MCF 10A (cell line): ENCODE data around the gene RASGEF1C. TPM values are rescaled to one million over a fixed set of nuclear protein-coding genes. Genes with fewer than 3 reads are reported as not detected.
A peak's percentile ranks its signal among the peaks of the same experiment; 100 is the strongest.

Source experiments
- BruUV-seq: library from RNA; stranded (reverse); fragments of 400-500 nt; replicated peaks from 2 replicates; lab custom pipeline; 2021; lab: Mats Ljungman, UMichigan
- CTCF ChIA-PET: fragments of 300-600 bp; sonication (Branson Sonifier 250); formaldehyde crosslinking; extraction: SDS; loops from one replicate; lab custom pipeline; 2021; ENCODE audit warnings: antibody characterized with exemption, inconsistent platforms; lab: Yijun Ruan, JAX
- POLR2A ChIA-PET: fragments of 300-600, 350-650 bp; sonication (Branson Sonifier 250); formaldehyde crosslinking; extraction: SDS; loops from one replicate; lab custom pipeline; 2020; ENCODE audit warnings: antibody characterized with exemption, inconsistent platforms; lab: Yijun Ruan, JAX
- DNase-seq: peaks from one replicate; pipeline ENCODE4 v3.0.0-alpha.2; 2018; ENCODE audit not compliant: unreplicated experiment
- H3K27ac Mint-ChIP-seq: one replicate; pipeline ENCODE4 v1.8.0; 2022; ENCODE audit warnings: mild to moderate bottlenecking, low read depth, mixed read lengths; ENCODE audit not compliant: unreplicated experiment
- H3K27me3 Mint-ChIP-seq: one replicate; pipeline ENCODE4 v1.8.0; 2022; ENCODE audit warnings: mixed read lengths; ENCODE audit not compliant: insufficient read depth, unreplicated experiment
- H3K36me3 Mint-ChIP-seq: one replicate; pipeline ENCODE4 v1.8.0; 2022; ENCODE audit warnings: mild to moderate bottlenecking, moderate library complexity, mixed read lengths; ENCODE audit not compliant: insufficient read depth, unreplicated experiment
- H3K4me1 Mint-ChIP-seq: one replicate; pipeline ENCODE4 v1.8.0; 2022; ENCODE audit warnings: mixed read lengths; ENCODE audit not compliant: insufficient read depth, unreplicated experiment
- H3K4me3 Mint-ChIP-seq: one replicate; pipeline ENCODE4 v1.8.0; 2022; ENCODE audit warnings: mild to moderate bottlenecking, moderate library complexity, mixed read lengths; ENCODE audit not compliant: unreplicated experiment
- H3K9me3 Mint-ChIP-seq: one replicate; pipeline ENCODE4 v1.8.0; 2022; ENCODE audit warnings: mixed read lengths; ENCODE audit not compliant: unreplicated experiment
- intact Hi-C: fragments of 100-400 bp; cut with micrococcal nuclease; formaldehyde crosslinking; loops from 2 replicates; pipeline ENCODE4 v1.14.1; 2022
- total RNA-seq: library from RNA; stranded (reverse); gene quantifications from 2 replicates; pipeline ENCODE4 v1.2.3, GENCODE V29; 2022
- TF ChIP-seq, protein P1 (sequence below): fragments of 200-600 bp; IDR thresholded peaks from one replicate; pipeline ENCODE4 v1.8.0; 2022; ENCODE audit warnings: antibody characterized with exemption, mild to moderate bottlenecking; ENCODE audit not compliant: unreplicated experiment

The RASGEF1C gene
- total RNA-seq, 1 experiment from 2014 or later, result not detected

DNA sequence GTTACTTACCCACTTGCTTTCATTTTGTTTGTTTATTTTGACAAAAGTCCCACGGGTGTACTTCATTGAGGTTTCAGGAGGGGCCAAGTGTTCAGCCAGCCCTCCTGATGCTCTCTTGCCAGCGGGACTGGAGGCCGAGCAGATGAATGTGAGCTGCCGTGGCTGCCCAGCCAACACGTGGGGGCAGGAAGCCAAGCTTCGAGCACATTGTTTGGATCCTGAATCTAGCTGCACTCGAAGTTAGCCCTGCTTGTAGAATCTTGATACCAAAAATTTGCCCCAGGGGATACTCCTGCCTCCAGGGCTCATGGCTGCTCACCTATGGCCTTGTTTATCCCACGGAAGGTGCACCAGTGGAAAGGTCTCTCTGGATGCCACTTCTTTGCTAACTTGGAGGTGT, 49.3 kb downstream of the RASGEF1C start:
- POLR2A ChIA-PET, result interaction anchor here (0.6 to 0.7 kb wide), 2 partner anchors 14 to 96 kb away, joined by 3 read pairs; no protein-coding TSS in a partner anchor
- Mint-ChIP-seq H3K4me3 (no peak overlapping the region), H3K4me1 (no peaks in the 10 kb centered on the region), H3K9me3 (no peaks in the 10 kb centered on the region), H3K27me3 (peaks cover 61% of the 10 kb centered on the region), H3K27ac (no peak overlapping the region), H3K36me3 (no peaks in the 10 kb centered on the region)
- CTCF ChIA-PET, result no interaction called here
- TF ChIP-seq, protein P1, sequence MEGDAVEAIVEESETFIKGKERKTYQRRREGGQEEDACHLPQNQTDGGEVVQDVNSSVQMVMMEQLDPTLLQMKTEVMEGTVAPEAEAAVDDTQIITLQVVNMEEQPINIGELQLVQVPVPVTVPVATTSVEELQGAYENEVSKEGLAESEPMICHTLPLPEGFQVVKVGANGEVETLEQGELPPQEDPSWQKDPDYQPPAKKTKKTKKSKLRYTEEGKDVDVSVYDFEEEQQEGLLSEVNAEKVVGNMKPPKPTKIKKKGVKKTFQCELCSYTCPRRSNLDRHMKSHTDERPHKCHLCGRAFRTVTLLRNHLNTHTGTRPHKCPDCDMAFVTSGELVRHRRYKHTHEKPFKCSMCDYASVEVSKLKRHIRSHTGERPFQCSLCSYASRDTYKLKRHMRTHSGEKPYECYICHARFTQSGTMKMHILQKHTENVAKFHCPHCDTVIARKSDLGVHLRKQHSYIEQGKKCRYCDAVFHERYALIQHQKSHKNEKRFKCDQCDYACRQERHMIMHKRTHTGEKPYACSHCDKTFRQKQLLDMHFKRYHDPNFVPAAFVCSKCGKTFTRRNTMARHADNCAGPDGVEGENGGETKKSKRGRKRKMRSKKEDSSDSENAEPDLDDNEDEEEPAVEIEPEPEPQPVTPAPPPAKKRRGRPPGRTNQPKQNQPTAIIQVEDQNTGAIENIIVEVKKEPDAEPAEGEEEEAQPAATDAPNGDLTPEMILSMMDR, result no peak
- DNase-seq, result peak; percentile 14
- no TSS peak for BruUV-seq
- intact Hi-C loops, result no loop called here

DNA sequence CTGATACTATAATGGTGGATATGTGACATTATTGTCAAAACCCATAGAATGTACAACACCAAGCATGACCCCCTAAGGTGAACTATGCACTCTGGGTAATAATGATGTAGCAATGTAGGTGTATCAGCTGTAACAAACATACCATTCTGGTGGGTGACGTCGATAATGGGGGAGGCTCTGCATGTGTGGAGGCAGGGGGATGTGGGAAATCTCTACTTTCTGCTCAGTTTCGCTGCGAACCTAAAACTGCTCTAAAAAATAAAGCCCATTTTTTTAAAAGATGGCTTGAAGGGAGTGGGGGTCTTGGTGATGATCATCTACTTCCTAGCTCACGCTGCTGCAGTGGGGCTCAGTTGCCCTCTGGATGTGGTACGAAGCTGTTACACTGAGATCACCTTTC, 51.1 kb downstream of the RASGEF1C start:
- intact Hi-C loops, result no loop called here
- H3K9me3 Mint-ChIP-seq, result no peaks in the 10 kb centered on the region
- H3K4me3 Mint-ChIP-seq, result no peak overlapping the region
- no peaks in the 10 kb centered on the region for H3K36me3 Mint-ChIP-seq
- H3K27me3 Mint-ChIP-seq, result peaks cover 42% of the 10 kb centered on the region
- no peak overlapping the region for H3K27ac Mint-ChIP-seq
- BruUV-seq, result no TSS peak
- DNase-seq, result no peak
- ChIA-PET POLR2A (no interaction called here), CTCF (interaction anchor here (0.9 to 1.1 kb wide), 2 partner anchors 31 kb away, joined by 3 to 4 read pairs; no protein-coding TSS in a partner anchor)
- TF ChIP-seq, protein P1, result no peak
- no peaks in the 10 kb centered on the region for H3K4me1 Mint-ChIP-seq

DNA sequence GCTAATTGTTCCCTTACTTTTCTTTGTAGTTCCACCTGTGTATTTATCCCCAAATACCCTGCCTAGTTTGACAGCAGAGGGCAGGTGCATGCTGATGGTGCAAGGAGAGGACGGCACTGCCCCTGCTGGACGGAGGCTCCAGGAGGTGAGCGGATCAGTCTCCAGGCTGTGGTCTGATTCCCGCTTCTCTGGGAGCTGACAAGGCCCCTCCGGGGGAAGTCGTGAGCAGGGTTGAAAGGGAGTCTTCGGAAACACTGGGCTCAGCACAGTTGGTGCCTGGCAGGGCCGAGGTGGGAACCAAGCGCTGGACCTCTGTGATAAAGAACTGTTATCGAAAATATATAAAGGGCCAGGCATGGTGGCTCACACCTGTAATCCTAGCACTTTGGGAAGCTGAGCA, 52.9 kb downstream of the RASGEF1C start:
- no peaks in the 10 kb centered on the region for H3K9me3 Mint-ChIP-seq
- no TSS peak for BruUV-seq
- no peak for DNase-seq
- H3K27ac Mint-ChIP-seq, result no peak overlapping the region
- POLR2A ChIA-PET, result no interaction called here
- H3K27me3 Mint-ChIP-seq, result peaks cover 35% of the 10 kb centered on the region
- H3K4me3 Mint-ChIP-seq, result no peak overlapping the region
- TF ChIP-seq, protein P1, result no peak
- H3K36me3 Mint-ChIP-seq, result no peaks in the 10 kb centered on the region
- no peaks in the 10 kb centered on the region for H3K4me1 Mint-ChIP-seq
- CTCF ChIA-PET, result interaction anchor here (0.7 kb wide), 1 partner anchor 13 kb away, joined by 3 read pairs; no protein-coding TSS in a partner anchor
- intact Hi-C loops, result no loop called here

DNA sequence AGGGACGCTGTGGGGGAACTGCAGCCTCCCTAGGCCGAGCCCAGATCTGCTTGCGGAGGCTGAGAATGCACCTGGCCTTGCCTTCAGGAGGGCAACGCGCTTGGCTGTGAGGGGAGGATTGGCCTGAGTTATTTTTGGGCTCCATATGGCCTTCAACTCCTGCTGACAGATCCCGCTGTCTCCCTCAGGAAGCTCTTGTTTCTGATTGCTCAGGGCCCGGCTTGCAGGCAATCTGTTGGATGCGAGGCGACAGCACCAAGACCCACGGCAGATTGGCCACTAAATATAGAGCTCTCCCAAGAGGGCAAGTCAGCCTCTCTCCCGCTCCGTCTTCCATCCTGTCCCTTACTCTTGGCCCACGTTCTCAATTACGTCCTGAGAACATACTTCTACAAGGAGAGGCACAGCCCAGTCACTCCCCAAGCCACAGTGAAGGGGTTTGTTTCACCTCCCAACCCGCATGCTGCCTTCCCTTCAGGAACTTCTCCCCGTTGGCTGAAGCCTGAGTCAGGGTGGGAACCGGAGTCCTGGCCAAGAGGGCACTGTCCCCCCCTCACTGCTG, 53.6 kb downstream of the RASGEF1C start:
- no peaks in the 10 kb centered on the region for H3K36me3 Mint-ChIP-seq
- H3K4me3 Mint-ChIP-seq, result no peak overlapping the region
- CTCF ChIA-PET, result no interaction called here
- no peak overlapping the region for H3K27ac Mint-ChIP-seq
- peaks cover 35% of the 10 kb centered on the region for H3K27me3 Mint-ChIP-seq
- TF ChIP-seq, protein P1, result no peak
- H3K9me3 Mint-ChIP-seq, result no peaks in the 10 kb centered on the region
- POLR2A ChIA-PET, result interaction anchor here (0.5 kb wide), 1 partner anchor 315 kb away, joined by 3 read pairs; no protein-coding TSS in a partner anchor
- no TSS peak for BruUV-seq
- H3K4me1 Mint-ChIP-seq, result no peaks in the 10 kb centered on the region
- intact Hi-C loops, result no loop called here
- no peak for DNase-seq
